IMR-90 (cell line): ENCODE results near the gene SLX9. TPM values are rescaled to one million over a fixed set of nuclear protein-coding genes. Genes with fewer than 3 reads are reported as not detected.

ENCODE experiments used
- ATAC-seq: fragments of 200-7000 bp; cut with Tn5 transposase; 2 replicates; pipeline ENCODE4 v1.9.1; 2020; ENCODE audit warnings: low read depth, mild to moderate bottlenecking, moderate library complexity
- BruUV-seq: library from RNA; stranded (reverse); fragments of 400-500 nt; replicated peaks from 2 replicates; lab custom pipeline; 2021; lab: Mats Ljungman, UMichigan
- CTCF ChIA-PET: fragments of 300-600 bp; formaldehyde crosslinking; extraction: SDS; loops from one replicate; lab custom pipeline; 2021; ENCODE audit warnings: antibody characterized with exemption; lab: Yijun Ruan, JAX
- POLR2A ChIA-PET: fragments of 300-600 bp; sonication (Branson Sonifier 250); formaldehyde crosslinking; loops from one replicate; lab custom pipeline; 2022; ENCODE audit warnings: antibody characterized with exemption; ENCODE audit not compliant: unreplicated experiment; lab: Charles Lee
- DNase-seq: peaks from one replicate; pipeline ENCODE4 v3.0.0; 2013
- H2AFZ ChIP-seq: replicated peaks from 2 replicates; pipeline ENCODE3; 2013; ENCODE audit warnings: low read length, mild to moderate bottlenecking; ENCODE audit not compliant: poor library complexity
- H2AK5ac ChIP-seq: 2 replicates; pipeline ENCODE4 v1.6.1; 2013; ENCODE audit warnings: low read depth, low read length, inconsistent platforms
- H2AK9ac ChIP-seq: replicated peaks from 2 replicates; pipeline ENCODE3; 2013; ENCODE audit warnings: mild to moderate bottlenecking, low read depth, low read length, moderate library complexity; ENCODE audit not compliant: poor library complexity
- H2BK120ac ChIP-seq: 2 replicates; pipeline ENCODE4 v1.6.1; 2013; ENCODE audit warnings: low read depth, low read length, inconsistent platforms
- H2BK15ac ChIP-seq: 3 replicates; pipeline ENCODE4 v1.6.1; 2013; ENCODE audit warnings: low read depth, low read length, inconsistent platforms
- H2BK20ac ChIP-seq: 2 replicates; pipeline ENCODE4 v1.6.1; 2013; ENCODE audit warnings: low read depth, mild to moderate bottlenecking, inconsistent platforms, low read length, moderate library complexity
- H2BK5ac ChIP-seq: 2 replicates; pipeline ENCODE4 v1.6.1; 2013; ENCODE audit warnings: mild to moderate bottlenecking, low read depth, low read length, inconsistent platforms; ENCODE audit not compliant: poor library complexity, severe bottlenecking
- H3K14ac ChIP-seq: replicated peaks from 2 replicates; pipeline ENCODE4 v1.6.1; 2013; ENCODE audit warnings: low read depth, low read length, inconsistent platforms
- H3K18ac ChIP-seq: 2 replicates; pipeline ENCODE4 v1.6.1; 2013; ENCODE audit warnings: low read depth, low read length, control low read depth
- H3K23ac ChIP-seq: 2 replicates; pipeline ENCODE4 v1.6.1; 2013; ENCODE audit warnings: low read depth, low read length, inconsistent platforms
- H3K27ac ChIP-seq: 2 replicates; pipeline ENCODE4 v1.5.1; 2013; ENCODE audit warnings: mild to moderate bottlenecking, control low read depth, low read length; ENCODE audit not compliant: insufficient read depth
- H3K27me3 ChIP-seq: 2 replicates; pipeline ENCODE4 v1.6.1; 2013; ENCODE audit warnings: low read length; ENCODE audit not compliant: control insufficient read depth, insufficient read depth
- H3K36me3 ChIP-seq: 2 replicates; pipeline ENCODE4 v1.6.1; 2013; ENCODE audit warnings: low read length, mixed read lengths; ENCODE audit not compliant: control insufficient read depth, insufficient read depth
- H3K4ac ChIP-seq: 2 replicates; pipeline ENCODE4 v1.6.1; 2013; ENCODE audit warnings: low read depth, low read length, inconsistent platforms
- H3K4me1 ChIP-seq: 2 replicates; pipeline ENCODE4 v1.6.1; 2013; ENCODE audit warnings: low read length, mixed read lengths; ENCODE audit not compliant: control insufficient read depth, insufficient read depth
- H3K4me2 ChIP-seq: 2 replicates; pipeline ENCODE4 v1.6.1; 2013; ENCODE audit warnings: low read depth, mild to moderate bottlenecking, control low read depth, low read length, moderate library complexity
- H3K4me3 ChIP-seq: 2 replicates; pipeline ENCODE4 v1.5.1; 2013; ENCODE audit warnings: low read depth, mild to moderate bottlenecking, control low read depth, low read length, moderate library complexity; ENCODE audit not compliant: insufficient read depth
- H3K56ac ChIP-seq: 2 replicates; pipeline ENCODE4 v1.6.1; 2013; ENCODE audit warnings: low read length, inconsistent platforms; ENCODE audit not compliant: insufficient read depth; ENCODE audit errors: extremely low read depth
- H3K79me1 ChIP-seq, 2 experiments: 2 replicates each; pipeline ENCODE4 v1.6.1; 2013; ENCODE audit warnings: low read length in 2 of 2, inconsistent platforms in 1 of 2, low read depth in 1 of 2
- H3K9ac ChIP-seq: 2 replicates; pipeline ENCODE4 v1.6.1; 2013; ENCODE audit warnings: low read depth, low read length, control low read depth
- H3K9me1 ChIP-seq: 2 replicates; pipeline ENCODE4 v1.6.1; 2013; ENCODE audit warnings: low read length, inconsistent platforms; ENCODE audit not compliant: insufficient read depth
- H3K9me3 ChIP-seq: 2 replicates; pipeline ENCODE4 v1.6.1; 2013; ENCODE audit warnings: low read length; ENCODE audit not compliant: control insufficient read depth, insufficient read depth
- H4K20me1 ChIP-seq: 2 replicates; pipeline ENCODE4 v1.6.1; 2013; ENCODE audit warnings: low read length, inconsistent platforms; ENCODE audit not compliant: insufficient read depth
- H4K5ac ChIP-seq: 2 replicates; pipeline ENCODE4 v1.6.1; 2013; ENCODE audit warnings: mild to moderate bottlenecking, low read depth, low read length, control low read depth
- H4K8ac ChIP-seq, 2 experiments: 2 replicates each; pipeline ENCODE4 v1.6.1; 2013; ENCODE audit warnings: low read depth in 2 of 2, low read length in 2 of 2, control low read depth in 1 of 2, inconsistent platforms in 1 of 2
- H4K91ac ChIP-seq: 2 replicates; pipeline ENCODE4 v1.6.1; 2013; ENCODE audit warnings: low read depth, low read length, inconsistent platforms; ENCODE audit not compliant: insufficient read depth
- BHLHE40 ChIP-seq: fragments of 150-350 bp; IDR thresholded peaks from 2 replicates; pipeline ENCODE4 v1.6.1; 2016; ENCODE audit warnings: mild to moderate bottlenecking, low read depth, low read length
- CHD1 ChIP-seq: IDR thresholded peaks from 2 replicates; pipeline ENCODE4 v1.6.1; 2012; ENCODE audit warnings: low read depth, low read length, improper control_type of control experiment
- ELK1 ChIP-seq: fragments of 150-350 bp; IDR thresholded peaks from 2 replicates; pipeline ENCODE4 v1.6.1; 2016; ENCODE audit warnings: low read depth, mild to moderate bottlenecking, low read length, moderate library complexity, borderline replicate concordance
- MAFK ChIP-seq: IDR thresholded peaks from 2 replicates; pipeline ENCODE4 v1.6.1; 2012; ENCODE audit warnings: low read depth, low read length, improper control_type of control experiment
- MAZ ChIP-seq: IDR thresholded peaks from 2 replicates; pipeline ENCODE4 v1.6.1; 2012; ENCODE audit warnings: low read depth, mild to moderate bottlenecking, low read length, improper control_type of control experiment, moderate library complexity, borderline replicate concordance
- POLR2A ChIP-seq: IDR thresholded peaks from 2 replicates; pipeline ENCODE4 v1.6.1; 2012; ENCODE audit warnings: mild to moderate bottlenecking, low read depth, low read length
- RAD21 ChIP-seq: IDR thresholded peaks from 2 replicates; pipeline ENCODE4 v1.6.1; 2012; ENCODE audit warnings: low read length, improper control_type of control experiment
- SMC3 ChIP-seq: fragments of 150-350 bp; IDR thresholded peaks from 2 replicates; pipeline ENCODE4 v1.6.1; 2016; ENCODE audit warnings: low read depth, mild to moderate bottlenecking, antibody characterized with exemption, low read length, moderate library complexity
- WGBS, 2 experiments: methylation state at CpG; one replicate each; pipeline versions ENCODE4 v1.1.5 to v1.1.7; 2013; ENCODE audit warnings: missing lambda C conversion rate in 2 of 2; ENCODE audit not compliant: insufficient read length in 1 of 2; ENCODE audit errors: extremely low coverage in 2 of 2; 5-methylcytosine and 5-hydroxymethylcytosine counted together
- dilution Hi-C: fragments of 300-500 bp; cut with HindIII; formaldehyde crosslinking; loops from one replicate; pipeline ENCODE4 v1.14.3; 2018; ENCODE audit warnings: low sequenced_read_pairs; ENCODE audit not compliant: unreplicated experiment
- in situ Hi-C: fragments of 300-500 bp; cut with MboI; formaldehyde crosslinking; loops from 3 replicates; pipeline ENCODE4 v1.14.3; 2019; ENCODE audit warnings: low sequenced_read_pairs, inconsistent platforms, mixed read lengths
- intact Hi-C: fragments of 100-400 bp; cut with micrococcal nuclease; formaldehyde crosslinking; loops from 2 replicates; pipeline ENCODE4 v1.10.0; 2022
- polyA plus RNA-seq, 3 experiments: library from polyadenylated mRNA; depleted of rRNA; stranded (reverse); fragments of >200 nt; gene quantifications; 2 replicates each; pipeline ENCODE4 v1.2.3, GENCODE V29; 2012; ENCODE audit warnings: low replicate concordance in 1 of 3
- total RNA-seq: library from RNA; depleted of rRNA; stranded (reverse); fragments of >200 nt; gene quantifications from 2 replicates; pipeline ENCODE4 v1.2.3, GENCODE V29; 2012

The SLX9 gene
- total and polyA plus RNA-seq, 2 of the 4 experiments (the other 2 are of a cell fraction) = 10.4 to 21.7 TPM

GRCh38 chr21:44938772-44939531 lies 877 bp upstream of the SLX9 start (continued):
- TF ChIP-seq CHD1 (no peak), RAD21 (no peak)

GRCh38 chr21:44940116-44940631 lies 345 bp downstream of the SLX9 start:
- intact Hi-C loops (loop anchor here (5.0 kb wide), 1 partner anchor 337 kb away; no protein-coding TSS in a partner anchor), in situ Hi-C loops (loop anchor here (25.0 kb wide), 1 partner anchor 428 kb away; no protein-coding TSS in a partner anchor), dilution Hi-C loops (no loop called here)
- 0% methylated on average over 29 of the region's 53 CpGs; no CpG with 5 or more reads in 1 of the 2 experiments for WGBS, 2 experiments
- CTCF ChIA-PET = interaction anchor here (1.5 kb wide), 1 partner anchor 188 kb away, joined by 6 read pairs; no protein-coding TSS in a partner anchor
- peak overlapping the region; percentile 100 for H3K4me2 ChIP-seq
- peak overlapping the region; percentile 13 for H2AK9ac ChIP-seq
- ATAC-seq = peak; percentile 62
- H3K9me1 ChIP-seq = peaks cover 9% of the 10 kb centered on the region
- H2AK5ac ChIP-seq = peak overlapping the region; percentile 70; the same call in 1 of the 2 replicates
- peak overlapping the region; percentile 56 for H2BK5ac ChIP-seq
- TF ChIP-seq MAZ = no peak
- no peak for TF ChIP-seq MAFK
- TF ChIP-seq BHLHE40 = no peak
- TF ChIP-seq ELK1 = no peak
- TF ChIP-seq RAD21 = no peak
- no peak for TF ChIP-seq SMC3
- TF ChIP-seq POLR2A = no peak
- peak overlapping the region; percentile 37; the same call in 1 of the 2 replicates for H3K18ac ChIP-seq
- peak overlapping the region; percentile 62; the same call in 1 of the 2 replicates for H3K23ac ChIP-seq
- peaks cover under 1% of the 10 kb centered on the region; the same call in 1 of the 2 replicates for H3K27me3 ChIP-seq
- H2BK15ac ChIP-seq = no peak overlapping the region
- peaks cover 31% of the 10 kb centered on the region for H4K20me1 ChIP-seq
- H4K91ac ChIP-seq = peak overlapping the region; percentile 55; the same call in 1 of the 2 replicates
- POLR2A ChIA-PET = no interaction called here
- peak overlapping the region; percentile 85; the same call in 1 of the 2 replicates for H3K14ac ChIP-seq
- H3K4me3 ChIP-seq = peak overlapping the region; percentile 98
- no TSS peak for BruUV-seq
- H3K4me1 ChIP-seq = peaks cover 7% of the 10 kb centered on the region; the same call in 1 of the 2 replicates
- peak overlapping the region; percentile 89 for H3K27ac ChIP-seq
- H3K56ac ChIP-seq = no peak overlapping the region
- H3K36me3 ChIP-seq = peaks cover 17% of the 10 kb centered on the region
- H3K79me1 ChIP-seq = peaks cover 31 to 61% of the 10 kb centered on the region in 2 experiments
- H2AFZ ChIP-seq = peak overlapping the region; percentile 100
- H4K5ac ChIP-seq = peak overlapping the region; percentile 41
- no peak overlapping the region for H2BK20ac ChIP-seq
- H2BK120ac ChIP-seq = peak overlapping the region; percentile 4; the same call in 1 of the 2 replicates
- H4K8ac ChIP-seq = peak overlapping the region; percentile 39 to 61; a peak in 3 of 4 replicates
- no peaks in the 10 kb centered on the region; the same call in 1 of the 2 replicates for H3K9me3 ChIP-seq
- no peak for DNase-seq
- peak overlapping the region; percentile 57 for H3K4ac ChIP-seq
- peak overlapping the region; percentile 99 for H3K9ac ChIP-seq
